ENCODE results near the gene POLDIP2.
A peak's percentile ranks its signal among the peaks of the same experiment; 100 is the strongest.

POLDIP2 gene, protein sequence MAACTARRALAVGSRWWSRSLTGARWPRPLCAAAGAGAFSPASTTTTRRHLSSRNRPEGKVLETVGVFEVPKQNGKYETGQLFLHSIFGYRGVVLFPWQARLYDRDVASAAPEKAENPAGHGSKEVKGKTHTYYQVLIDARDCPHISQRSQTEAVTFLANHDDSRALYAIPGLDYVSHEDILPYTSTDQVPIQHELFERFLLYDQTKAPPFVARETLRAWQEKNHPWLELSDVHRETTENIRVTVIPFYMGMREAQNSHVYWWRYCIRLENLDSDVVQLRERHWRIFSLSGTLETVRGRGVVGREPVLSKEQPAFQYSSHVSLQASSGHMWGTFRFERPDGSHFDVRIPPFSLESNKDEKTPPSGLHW

DNA sequence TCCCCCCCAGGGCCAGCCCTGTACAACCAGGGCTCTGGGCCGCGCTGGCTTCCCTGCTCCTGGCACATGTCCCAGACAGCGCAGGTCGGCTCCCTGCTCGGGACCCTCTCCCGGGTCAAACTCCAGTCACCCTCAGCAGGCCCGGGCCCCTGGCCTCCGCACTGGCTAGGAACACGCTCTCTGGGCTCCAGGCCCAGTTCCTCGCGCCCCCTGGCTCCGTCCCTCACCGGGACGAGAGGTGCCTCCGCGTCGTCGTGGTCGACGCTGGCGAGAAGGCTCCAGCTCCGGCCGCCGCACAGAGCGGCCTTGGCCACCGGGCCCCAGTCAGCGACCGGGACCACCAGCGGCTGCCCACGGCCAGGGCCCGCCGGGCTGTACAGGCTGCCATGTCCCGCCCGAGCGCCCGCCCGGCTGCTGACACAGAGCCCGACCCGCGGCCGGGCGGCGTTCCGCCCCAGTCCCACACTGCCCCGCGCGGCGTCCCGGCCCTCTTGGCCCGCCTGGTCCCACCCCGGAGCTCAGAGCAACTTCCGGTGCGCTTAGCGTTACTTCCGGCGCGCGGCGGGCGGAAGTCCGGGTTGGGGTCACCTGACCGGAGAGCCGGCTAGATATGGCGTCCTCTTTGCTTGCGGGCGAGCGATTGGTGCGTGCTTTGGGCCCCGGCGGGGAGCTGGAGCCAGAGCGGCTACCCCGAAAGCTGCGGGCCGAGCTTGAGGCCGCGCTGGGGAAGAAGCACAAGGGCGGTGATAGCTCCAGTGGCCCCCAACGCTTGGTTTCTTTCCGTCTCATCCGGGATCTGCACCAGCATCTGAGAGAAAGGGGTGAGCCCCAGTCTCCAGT is at the start of gene POLDIP2:
Gene POLDIP2, minus strand, starts transcription at position 467 of the 840 bp plus-strand sequence. Its CDS starts 79 bp downstream, at position 388.
- peak; percentile 98 for DNase-seq

DNA sequence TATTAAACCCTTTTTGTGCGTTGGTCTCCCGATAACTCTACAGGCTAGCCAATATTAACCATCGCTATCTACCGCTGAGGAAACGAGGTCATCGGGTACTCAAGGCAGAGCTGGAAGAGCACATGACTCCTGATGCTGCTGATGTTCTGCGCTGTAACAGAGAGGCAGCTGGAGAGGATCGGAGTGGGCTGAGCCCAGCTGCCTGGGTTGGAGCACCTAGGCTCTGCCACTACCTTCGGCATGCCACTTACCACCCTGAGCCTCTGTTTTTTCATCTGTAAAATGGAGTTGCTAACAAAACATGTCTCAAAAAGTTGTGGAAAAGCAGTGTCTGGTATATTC is 49.1 kb upstream of the POLDIP2 start:
- no peak for DNase-seq

DNA sequence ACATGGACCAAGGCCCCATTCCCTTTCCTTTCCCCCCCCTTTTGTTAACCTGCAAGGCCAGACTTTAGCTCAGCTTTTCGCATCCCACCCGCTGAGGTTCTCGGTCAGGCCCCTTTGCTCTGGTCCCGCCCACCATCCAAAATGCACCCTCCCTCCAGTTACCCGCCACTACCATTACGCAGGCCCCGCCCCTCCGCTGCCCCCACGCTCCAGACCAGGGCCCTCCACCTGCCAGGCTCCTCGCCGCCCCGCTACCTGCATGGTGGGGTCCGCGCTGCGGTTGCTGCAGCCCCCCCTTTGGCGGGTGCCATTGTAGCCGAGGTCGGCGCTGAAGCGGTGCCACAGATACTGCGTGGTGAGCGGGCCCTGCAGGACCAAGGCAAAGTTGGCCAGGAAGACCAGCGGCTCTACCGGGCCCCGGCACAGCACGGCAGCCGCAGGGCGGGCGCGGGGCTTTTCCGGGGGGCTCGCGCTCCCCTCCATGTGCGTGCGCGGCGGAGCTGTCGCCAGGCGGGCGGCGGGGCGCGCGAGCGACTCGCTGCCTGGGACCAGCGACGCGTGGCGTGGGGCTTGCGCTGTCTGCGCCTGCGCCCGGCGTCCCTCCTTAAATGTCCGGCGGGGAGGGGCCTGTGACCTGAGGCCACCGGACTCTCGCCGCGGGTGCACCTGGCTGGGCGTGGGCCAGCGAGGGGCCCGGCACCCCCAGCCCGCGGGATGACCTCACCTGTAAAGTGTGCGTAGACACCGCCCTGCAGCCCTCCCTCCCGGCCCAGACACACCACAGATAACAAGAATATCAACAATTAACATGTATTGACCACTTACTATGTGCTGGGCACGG is 48.5 kb upstream of the POLDIP2 start, which contains the start of gene SLC46A1:
Gene SLC46A1, minus strand, starts transcription at position 581 of the 841 bp plus-strand sequence. Its CDS starts 98 bp downstream, at position 483.
- DNase-seq, result peak; percentile 33

DNA sequence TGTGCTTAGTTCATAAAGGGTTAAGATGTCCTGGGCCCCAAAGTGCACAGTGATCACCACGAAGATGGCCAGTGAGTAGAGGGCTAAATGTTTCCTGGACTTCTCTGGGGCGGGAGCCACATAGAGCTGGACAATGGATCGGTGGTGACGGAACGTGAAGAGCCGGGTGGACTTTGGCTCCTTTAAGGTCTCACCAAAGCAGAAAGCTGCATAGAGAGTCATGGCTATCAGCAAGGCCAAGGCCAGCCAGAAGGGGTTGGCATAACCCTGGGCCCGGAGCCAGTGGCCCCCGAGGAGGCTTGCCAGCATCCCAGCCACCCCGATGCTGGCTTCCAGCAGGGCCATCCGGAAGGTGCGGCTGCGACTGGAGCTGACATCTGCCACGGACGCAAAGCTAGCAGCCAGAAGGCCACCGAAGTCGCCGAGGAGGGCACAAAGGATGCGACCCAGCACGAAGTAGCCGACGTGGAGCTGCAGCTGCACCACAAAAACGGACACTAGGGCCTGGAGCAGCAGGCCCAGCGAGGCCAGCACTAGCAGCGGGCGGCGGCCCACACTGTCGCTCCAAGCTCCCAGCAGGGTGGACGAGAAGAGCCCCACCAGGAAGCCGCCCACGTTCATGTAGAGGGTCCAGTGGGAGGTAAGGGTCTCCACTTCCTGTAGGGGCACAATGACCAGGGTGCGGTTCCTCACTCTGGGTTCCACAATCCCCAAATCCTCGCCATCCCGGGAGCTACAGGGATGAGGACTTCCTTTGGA is 47.7 kb upstream of the POLDIP2 start:
- DNase-seq, result no peak

DNA sequence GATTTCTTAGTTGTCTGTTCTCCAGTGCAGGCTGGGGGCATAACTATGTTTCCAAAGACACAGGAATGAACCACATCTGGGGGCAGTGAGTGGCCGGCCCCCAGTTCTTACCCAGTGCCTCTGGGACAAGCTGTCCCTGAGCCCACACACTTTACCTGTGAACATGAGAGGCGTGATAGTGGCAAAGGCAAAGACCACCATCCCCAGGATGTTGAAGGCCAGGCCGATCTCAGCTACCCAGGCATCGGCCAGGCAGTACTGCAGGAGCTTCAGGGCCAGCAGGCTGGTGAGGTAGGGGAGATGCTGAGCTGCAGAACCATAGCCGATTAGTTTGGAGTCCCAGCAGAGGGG is 47.1 kb upstream of the POLDIP2 start:
- no peak for DNase-seq

DNA sequence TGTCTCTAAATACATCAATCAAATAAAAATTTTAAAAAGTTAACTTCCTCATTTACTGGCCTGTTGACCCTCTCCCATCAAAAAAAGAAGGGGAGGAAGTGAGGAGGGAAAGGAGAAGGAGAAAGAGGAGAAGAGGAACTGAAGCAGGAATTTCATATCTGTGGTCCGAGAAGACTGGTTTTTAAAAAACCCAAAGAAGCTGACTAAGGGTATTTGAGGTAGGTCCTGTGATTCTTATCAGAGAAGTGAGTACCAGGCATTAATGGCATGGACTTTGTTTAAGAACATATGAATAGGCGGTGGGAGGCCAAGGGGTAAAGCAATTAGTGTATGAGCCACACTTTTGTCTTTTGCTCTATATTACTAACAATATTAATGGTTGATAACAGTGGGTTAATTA is 46.7 kb upstream of the POLDIP2 start:
- peak; percentile 50 for DNase-seq

DNA sequence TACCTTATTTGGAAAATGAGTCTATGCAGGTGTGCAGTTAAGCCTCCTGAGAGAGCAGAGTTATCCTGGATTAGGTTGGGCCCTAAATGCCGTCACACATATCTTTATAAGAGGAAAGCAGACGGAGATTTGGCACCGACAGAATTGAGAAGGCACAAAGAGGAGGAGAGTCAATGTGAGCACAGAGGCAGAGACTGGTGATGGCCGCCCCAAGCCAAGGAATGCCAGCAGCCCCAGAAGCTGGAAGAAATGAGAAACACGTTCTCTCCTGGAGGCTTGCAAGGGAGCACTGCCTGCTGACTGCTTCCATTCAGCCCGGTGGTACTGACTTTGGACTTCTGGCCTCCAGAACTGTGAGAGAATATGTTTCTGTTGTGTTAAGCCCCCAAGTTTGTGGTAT is 45.5 kb upstream of the POLDIP2 start:
- no peak for DNase-seq

DNA sequence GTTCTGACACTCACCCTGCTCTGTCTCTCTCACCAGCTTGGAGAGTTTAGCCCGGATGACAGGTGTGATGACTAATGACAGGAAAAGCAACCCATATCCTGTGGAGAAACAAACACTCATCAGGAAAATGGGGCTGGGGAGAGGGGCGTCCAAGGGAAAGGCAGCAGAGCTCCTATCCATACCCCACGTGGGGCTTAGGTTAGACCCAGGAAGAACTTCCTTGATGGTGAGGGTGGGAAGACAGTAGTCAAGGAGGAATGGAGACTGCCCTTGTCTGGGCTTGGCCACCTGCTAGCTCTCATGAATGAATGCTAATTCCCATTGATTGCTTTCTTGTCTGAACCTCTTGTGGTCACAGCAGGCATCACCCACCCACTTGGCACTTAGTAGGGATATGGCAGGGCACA is 44.9 kb upstream of the POLDIP2 start:
- DNase-seq, result no peak

DNA sequence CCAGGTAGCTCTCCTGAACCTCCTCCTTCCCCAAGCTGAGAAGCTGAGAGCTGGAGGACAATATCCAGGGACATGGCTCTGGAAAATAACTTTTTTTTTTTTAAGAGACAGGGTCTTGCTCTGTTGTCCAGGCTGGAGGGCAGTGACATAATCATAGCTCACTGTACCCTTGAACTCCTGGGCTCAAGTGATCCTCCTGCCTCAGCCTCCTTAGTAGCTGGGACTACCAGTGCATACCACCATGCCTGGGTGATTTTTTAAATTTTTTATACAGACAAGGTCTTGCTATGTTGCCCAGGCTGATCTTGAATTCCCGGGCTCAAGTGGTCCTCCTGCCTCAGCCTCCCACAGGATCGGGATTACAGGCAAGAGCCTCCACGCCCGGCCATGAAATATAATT is 42.5 kb upstream of the POLDIP2 start:
- no peak for DNase-seq

DNA sequence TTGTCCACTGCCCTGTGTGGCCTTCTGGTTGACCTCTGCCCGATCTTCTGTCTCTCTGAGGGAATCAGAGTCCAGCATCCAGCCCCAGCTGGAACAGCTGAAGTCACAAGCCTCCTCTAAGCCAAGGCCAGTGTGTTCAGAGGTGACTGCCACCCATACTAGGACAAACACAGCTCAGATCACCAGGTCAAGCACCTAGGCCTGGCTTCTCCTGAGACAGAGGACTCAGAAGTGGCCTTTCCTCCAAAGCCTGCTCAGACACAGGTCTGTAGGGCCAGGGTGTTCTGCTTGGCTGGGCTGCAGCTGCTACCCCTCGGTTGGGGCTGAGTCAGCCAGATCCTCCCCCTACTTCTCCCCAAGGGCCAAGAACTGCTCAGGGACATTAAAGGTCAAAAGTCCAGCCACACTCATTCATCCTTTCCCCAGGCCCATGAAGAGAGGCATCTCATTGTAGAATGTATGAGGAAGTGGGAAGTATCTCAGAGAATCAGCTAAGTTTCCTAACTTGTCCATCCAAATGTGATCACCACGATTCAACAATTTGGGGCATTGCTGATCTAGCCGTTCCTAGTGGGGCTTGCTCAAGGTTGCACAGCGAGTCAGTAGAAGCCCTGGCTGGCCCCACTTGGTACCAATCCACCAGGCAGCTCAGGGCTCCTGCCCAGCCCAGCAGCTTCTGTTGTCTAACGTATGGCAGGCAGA is 41.1 kb upstream of the POLDIP2 start:
- DNase-seq, result peak; percentile 57

DNA sequence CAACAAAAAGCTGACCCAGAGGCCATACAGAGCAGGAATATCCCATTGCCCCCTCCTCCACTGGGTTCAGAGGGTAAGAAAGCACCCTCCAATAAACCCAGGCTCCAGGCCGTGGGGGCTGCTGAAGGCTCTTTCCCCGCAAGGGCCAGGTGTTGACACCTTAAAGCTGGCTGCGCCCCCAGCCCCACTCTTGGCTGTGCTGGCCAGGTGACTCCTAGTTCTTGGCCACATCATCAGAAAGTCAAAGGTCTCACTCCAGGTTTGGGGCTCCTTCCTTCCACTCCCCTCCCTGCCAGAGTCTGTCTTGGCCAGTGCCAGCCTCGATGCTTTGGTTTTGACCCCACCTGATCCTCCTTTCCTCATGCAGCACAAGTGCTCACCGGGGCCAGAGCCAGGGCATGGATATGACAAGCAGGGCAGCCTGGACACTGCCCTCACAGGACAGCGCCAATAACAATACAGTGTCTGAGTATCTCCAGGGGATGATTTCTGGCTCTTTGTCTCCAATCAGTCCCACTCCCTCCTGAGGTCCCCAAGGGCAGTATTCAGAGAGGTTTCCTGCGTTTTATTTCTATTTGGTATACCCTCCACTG is 40.5 kb upstream of the POLDIP2 start:
- no peak for DNase-seq

DNA sequence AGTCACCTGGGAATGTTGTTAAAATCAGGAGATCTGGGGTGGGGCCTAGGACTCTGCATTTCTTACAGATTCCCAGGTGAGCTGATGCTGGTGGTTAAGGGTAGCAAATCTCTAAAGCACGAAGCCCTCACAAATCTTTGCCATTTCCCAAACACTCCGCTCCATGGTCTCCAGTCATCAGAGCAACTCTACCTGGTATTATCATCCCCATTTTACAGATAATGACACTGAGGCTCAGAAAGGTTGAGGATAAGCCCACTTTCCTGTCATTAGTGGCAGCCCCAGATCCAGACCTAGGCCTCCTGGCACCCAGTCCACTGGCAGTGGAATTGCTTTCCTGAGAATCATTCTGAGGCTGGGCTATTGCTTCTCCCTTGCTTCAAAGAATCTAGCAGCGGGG is 39.9 kb upstream of the POLDIP2 start:
- no peak for DNase-seq

DNA sequence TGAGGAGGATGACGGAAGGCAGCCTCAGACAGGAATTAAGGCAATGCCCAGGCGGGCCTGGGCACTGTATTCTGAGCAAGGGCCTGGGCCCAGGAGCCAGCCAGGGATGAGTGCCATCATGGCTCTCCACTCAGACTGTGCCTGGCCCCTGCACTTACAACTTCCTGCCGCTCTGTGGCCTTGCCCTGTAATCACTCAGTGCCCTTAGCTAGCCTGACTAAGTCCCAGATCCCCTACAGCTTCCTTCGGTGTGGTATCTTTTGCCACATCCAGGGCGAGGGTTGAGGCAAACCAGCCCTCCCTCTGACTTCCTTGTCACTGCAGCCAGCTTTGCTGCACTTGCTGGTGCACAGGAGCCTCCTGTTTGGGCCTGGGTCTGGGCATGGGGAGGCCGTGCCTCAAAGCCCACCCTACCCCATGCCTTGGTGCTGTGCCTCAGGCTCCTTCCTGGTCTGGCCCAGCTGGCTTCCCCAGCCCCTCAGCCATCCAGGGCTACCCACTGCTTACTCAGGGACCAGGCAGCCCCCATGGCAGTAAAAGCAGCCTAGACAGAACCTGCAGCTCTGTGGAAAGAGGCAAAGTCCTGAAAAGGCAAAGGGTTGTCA is 39.4 kb upstream of the POLDIP2 start:
- DNase-seq, result no peak

DNA sequence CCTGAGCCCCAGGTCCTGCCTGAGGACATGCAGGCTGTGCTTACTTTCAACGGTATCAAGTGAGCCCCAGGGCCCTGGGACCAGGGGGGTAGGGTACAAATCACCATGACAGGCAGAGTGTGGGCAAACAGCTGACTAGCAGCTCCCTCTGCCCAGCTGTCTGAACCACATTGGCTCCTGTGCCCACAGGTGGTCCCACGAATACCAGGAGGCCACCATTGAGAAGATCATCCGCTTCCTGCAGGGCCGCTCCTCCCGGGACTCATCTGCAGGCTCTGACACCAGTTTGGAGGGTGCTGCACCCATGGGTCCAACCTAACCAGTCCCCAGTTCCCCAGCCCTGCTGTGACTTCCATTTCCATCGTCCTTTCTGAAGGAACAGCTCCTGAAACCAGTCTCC is 38.6 kb upstream of the POLDIP2 start:
- no peak for DNase-seq

DNA sequence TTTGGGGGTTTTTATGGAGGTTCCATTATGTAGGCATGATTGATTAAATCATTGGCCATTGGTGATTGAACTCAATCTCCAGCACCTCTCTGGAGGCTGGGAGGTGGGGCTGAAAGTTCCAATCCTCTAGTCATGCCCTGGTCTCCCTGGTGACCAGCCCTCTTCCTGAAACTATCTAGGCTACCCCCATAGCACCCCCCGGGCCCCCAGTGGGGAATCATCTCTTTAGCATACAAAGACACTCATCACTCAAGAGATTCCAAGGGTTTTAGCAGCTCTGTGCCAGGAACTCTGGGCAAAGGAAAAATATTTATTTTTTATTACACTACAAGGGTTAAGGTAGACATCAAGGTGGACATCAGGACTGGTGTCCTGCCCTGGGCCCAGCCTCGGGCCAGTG is 38.1 kb upstream of the POLDIP2 start:
- no peak for DNase-seq

DNA sequence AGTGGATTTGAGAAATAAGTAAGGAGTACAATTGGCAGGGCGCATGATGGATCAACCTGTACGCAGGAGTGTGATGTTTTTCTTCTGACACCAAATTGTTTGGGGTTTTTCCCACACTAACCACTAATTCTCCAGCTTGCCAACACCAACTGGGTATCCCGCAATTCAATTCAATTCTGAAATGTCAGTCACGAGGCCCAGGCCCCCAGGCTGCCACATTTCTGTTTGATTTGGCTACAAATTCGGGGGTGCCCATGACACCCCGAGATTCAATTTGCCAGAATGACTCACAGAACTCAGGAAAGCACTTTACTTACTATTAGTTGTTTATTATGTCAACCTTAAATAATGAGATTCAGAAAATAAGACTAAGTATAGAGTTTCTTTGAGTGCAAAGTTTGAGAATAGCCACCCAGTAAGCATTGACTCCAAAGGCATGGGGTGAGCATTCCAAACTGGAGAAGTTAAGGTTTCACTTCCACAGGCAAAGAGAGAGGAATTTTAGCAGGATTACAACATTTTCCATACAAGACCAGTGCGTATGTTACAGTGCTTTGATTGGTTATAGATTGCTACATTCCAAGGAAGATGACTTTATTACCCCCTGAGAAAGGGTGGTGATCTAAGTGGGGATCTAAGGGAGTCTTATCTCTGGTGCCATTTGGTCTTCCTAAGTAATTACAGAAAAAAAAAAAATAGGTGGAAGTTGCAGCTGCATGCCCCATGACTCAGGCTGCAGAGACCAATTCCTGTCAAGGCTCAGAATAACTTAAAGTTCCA is 37.2 kb upstream of the POLDIP2 start:
- DNase-seq, result no peak

DNA sequence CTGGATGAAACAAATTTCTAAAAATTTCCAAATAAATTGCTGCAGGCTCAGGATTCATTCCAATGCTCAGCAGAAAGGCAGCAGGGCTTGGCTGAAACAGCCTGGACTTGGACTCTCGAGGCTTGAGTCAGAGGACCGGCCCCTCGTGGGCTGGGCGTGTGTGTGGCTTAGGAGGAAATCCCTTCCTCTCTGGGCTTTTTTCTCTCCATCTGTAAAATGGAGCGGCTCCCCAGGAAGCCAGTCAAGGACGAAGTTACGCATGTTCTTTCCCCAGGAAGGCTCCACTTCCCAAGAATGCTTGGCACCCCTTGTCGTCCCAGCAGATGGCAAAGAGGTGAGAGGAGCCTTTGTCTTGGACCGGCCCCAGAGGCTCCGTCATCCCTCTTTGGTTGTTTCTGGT is 35.2 kb upstream of the POLDIP2 start:
- DNase-seq, result no peak

DNA sequence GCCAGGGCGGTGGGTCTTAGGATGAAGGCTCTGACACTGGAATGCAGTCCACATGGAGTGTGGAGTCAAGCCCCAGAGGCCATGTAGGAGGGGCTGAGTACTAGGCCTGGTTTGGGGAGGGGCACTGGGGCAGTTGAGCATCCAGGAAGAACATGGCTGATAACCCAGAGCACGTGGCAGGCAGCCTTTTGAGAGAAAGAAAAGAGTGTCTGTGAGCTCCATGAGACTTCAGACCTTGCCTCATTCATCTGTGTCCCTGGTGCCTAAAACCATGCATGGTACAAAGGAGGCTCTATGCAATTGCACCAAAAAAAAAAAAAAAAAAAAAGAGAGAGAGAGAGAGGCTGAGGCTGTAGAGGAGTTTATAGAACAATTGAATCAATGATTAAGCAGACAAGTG is 34.1 kb upstream of the POLDIP2 start:
- DNase-seq, result no peak

DNA sequence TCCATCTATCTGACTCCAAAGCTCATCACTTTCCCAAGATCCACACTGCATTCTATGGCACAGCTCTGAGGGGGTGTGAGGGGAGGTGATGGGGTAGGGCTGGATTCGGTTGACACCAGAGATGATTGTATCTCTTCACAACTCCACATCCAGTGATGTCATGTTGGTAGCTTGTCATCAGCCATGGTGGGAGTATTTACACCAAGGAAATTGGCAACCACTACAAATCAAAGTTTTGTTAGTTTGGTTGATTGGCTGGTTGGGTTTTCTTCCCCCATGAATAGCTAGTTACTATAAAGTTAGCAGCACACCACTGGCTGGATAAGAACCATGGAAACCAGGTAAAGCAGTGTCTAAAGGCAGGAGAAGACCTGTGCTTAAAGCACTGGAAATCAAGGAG is 33.7 kb upstream of the POLDIP2 start:
- DNase-seq, result no peak

DNA sequence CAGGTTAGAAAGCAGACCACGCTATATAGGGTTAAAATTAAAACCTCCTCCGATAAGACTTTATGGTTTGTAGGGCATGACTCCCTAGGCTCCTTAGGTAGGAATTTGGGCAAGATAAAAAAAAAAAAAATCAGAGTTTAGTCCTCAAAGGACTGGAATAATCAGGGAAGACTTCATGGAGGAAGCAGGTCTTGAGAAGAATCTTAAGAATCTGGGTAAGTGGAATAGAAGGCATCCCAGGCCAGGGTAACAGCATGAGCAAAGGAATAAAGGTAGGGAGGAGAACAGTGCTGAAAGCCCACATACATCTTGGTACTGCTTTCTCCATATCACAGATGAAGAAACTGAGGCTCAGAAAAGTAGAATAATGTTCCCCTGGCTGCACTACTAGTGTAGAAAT is 33.2 kb upstream of the POLDIP2 start:
- DNase-seq, result no peak

Data from suppressor macrophage treated with lipopolysaccharide for 4 hours (primary cell).